ENCODE data around the gene VENTX. TPM values are rescaled to one million over a fixed set of nuclear protein-coding genes. Genes with fewer than 3 reads are reported as not detected.

The VENTX gene
- total and polyA plus RNA-seq, 2 donors (not counting 3 experiments of a cell fraction or from before 2014, with no cell fraction given) = not detected

GRCh38 chr10:133209641-133210040 lies 28.0 kb upstream of the VENTX start:
- Histone ChIP-seq H3K4me3 (replicated peaks in 1 of 3; ENCODE audit: insufficient read depth in 1 of 3, low read depth in 1 of 3, low read length in 3 of 3) (no peak overlapping the region), H3K79me2 (ENCODE audit: control insufficient read depth, insufficient read depth, low read length) (no peaks in the 10 kb centered on the region), H3K9me3 (replicated peaks; ENCODE audit: control insufficient read depth, insufficient read depth, low read length) (no peaks in the 10 kb centered on the region), H3K9me1 (replicated peaks; ENCODE audit: control insufficient read depth, extremely low read depth, insufficient read depth, low read length) (no peaks in the 10 kb centered on the region), H3K4me1 (ENCODE audit: control insufficient read depth, extremely low read depth, insufficient read depth, low read length) (no peaks in the 10 kb centered on the region), H3K9ac (replicated peaks; ENCODE audit: extremely low read depth, insufficient read depth, low read length) (no peak overlapping the region), H3K4me2 (ENCODE audit: insufficient read depth, low read length) (no peak overlapping the region), H4K20me1 (replicated peaks; ENCODE audit: control insufficient read depth, extremely low read depth, insufficient read depth, low read length) (no peaks in the 10 kb centered on the region), H2AFZ (ENCODE audit: low read depth, low read length) (no peak overlapping the region), H3K27me3 (ENCODE audit: control insufficient read depth in 2 of 2, insufficient read depth in 2 of 2, low read length in 2 of 2) (no peaks in the 10 kb centered on the region), H3K36me3 (ENCODE audit: control insufficient read depth in 2 of 2, extremely low read depth in 1 of 2, insufficient read depth in 2 of 2, low read length in 2 of 2) (no peaks in the 10 kb centered on the region), H3K27ac (ENCODE audit: insufficient read depth, low read depth, low read length) (no peak overlapping the region)
- BruUV-seq (replicated peaks) = no TSS peak
- DNase-seq (ENCODE audit: low read depth, low spot score) = no peak
- CTCF ChIA-PET = no interaction called here
- intact Hi-C loops (cut with micrococcal nuclease) = no loop called here
- dilution Hi-C loops (cut with MboI; ENCODE audit: extremely low pct_ligation_motif_present, low sequenced_read_pairs) = no loop called here
- POLR2A ChIA-PET = no interaction called here
- FAIRE-seq = no peak
- TF ChIP-seq MYC (IDR thresholded peaks at IDR 0.05; ENCODE audit: low read depth, low read length) = no peak

DNA sequence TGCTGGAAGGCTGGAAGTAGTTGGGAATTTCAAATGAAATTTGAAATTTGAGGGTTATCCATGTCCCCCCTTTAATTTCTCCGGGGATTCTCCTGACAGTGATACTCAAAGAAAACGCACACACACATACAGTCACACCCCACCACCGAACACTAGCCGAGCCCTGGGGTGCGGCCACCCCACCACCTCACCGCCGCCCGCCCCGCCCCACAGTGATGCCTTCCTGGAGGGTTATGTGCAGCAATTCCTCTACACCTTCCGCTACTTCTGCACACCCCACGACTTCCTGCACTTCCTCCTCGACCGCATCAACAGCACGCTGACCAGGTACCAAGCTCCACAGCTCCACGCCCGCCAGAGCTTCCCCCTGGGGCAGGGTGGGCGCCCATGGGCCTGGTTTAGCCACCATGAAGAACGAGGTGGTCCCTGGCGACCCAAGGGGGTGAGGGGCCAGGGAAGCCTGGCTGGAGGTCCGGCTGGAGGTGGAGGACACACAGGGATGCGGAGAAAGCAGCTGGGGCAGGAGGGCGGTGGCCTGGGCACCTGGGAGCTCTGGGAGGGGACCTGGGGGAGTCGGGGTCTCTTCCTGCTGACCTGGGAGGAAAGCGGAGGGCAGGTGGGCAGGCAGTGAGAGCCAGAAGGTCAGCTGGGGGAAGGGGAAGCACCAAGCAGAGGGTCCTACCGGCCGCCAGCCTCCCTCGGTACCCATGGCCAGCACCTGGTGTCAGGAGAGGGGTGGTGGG lies 27.1 kb upstream of the VENTX start:
- BruUV-seq (replicated peaks) = no TSS peak
- no peaks in the 10 kb centered on the region for H3K9me3 ChIP-seq (replicated peaks; ENCODE audit: control insufficient read depth, insufficient read depth, low read length)
- no peaks in the 10 kb centered on the region for H3K4me1 ChIP-seq (ENCODE audit: control insufficient read depth, extremely low read depth, insufficient read depth, low read length)

More for the DNA sequence above, 27.1 kb upstream of the VENTX start:
- no peak for FAIRE-seq
- H3K36me3 ChIP-seq (ENCODE audit: control insufficient read depth in 2 of 2, extremely low read depth in 1 of 2, insufficient read depth in 2 of 2, low read length in 2 of 2) = no peaks in the 10 kb centered on the region
- no peak overlapping the region for H3K27ac ChIP-seq (ENCODE audit: insufficient read depth, low read depth, low read length)
- POLR2A ChIA-PET = no interaction called here
- dilution Hi-C loops (cut with MboI; ENCODE audit: extremely low pct_ligation_motif_present, low sequenced_read_pairs) = no loop called here
- no peak overlapping the region for H3K4me2 ChIP-seq (ENCODE audit: insufficient read depth, low read length)
- no peaks in the 10 kb centered on the region for H3K79me2 ChIP-seq (ENCODE audit: control insufficient read depth, insufficient read depth, low read length)
- no peak overlapping the region for H3K9ac ChIP-seq (replicated peaks; ENCODE audit: extremely low read depth, insufficient read depth, low read length)
- H3K9me1 ChIP-seq (replicated peaks; ENCODE audit: control insufficient read depth, extremely low read depth, insufficient read depth, low read length) = no peaks in the 10 kb centered on the region
- no peak for DNase-seq (ENCODE audit: low read depth, low spot score)
- CTCF ChIA-PET = no interaction called here
- no peaks in the 10 kb centered on the region for H3K27me3 ChIP-seq (ENCODE audit: control insufficient read depth in 2 of 2, insufficient read depth in 2 of 2, low read length in 2 of 2)
- H2AFZ ChIP-seq (ENCODE audit: low read depth, low read length) = no peak overlapping the region
- no peaks in the 10 kb centered on the region for H4K20me1 ChIP-seq (replicated peaks; ENCODE audit: control insufficient read depth, extremely low read depth, insufficient read depth, low read length)
- H3K4me3 ChIP-seq (replicated peaks in 1 of 3; ENCODE audit: insufficient read depth in 1 of 3, low read depth in 1 of 3, low read length in 3 of 3) = no peak overlapping the region
- TF ChIP-seq POLR2A (IDR thresholded peaks at IDR 0.05; ENCODE audit: low read depth, low read length) = no peak
- TF ChIP-seq, protein P1, sequence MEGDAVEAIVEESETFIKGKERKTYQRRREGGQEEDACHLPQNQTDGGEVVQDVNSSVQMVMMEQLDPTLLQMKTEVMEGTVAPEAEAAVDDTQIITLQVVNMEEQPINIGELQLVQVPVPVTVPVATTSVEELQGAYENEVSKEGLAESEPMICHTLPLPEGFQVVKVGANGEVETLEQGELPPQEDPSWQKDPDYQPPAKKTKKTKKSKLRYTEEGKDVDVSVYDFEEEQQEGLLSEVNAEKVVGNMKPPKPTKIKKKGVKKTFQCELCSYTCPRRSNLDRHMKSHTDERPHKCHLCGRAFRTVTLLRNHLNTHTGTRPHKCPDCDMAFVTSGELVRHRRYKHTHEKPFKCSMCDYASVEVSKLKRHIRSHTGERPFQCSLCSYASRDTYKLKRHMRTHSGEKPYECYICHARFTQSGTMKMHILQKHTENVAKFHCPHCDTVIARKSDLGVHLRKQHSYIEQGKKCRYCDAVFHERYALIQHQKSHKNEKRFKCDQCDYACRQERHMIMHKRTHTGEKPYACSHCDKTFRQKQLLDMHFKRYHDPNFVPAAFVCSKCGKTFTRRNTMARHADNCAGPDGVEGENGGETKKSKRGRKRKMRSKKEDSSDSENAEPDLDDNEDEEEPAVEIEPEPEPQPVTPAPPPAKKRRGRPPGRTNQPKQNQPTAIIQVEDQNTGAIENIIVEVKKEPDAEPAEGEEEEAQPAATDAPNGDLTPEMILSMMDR (IDR thresholded peaks at IDR 0.05; ENCODE audit: extremely low read depth in 1 of 2, insufficient read depth in 1 of 2, low read depth in 1 of 2, low read length in 2 of 2) = no peak
- TF ChIP-seq GATA2 (IDR thresholded peaks at IDR 0.05; ENCODE audit: insufficient read depth, insufficient read length, low read depth, low read length) = no peak
- intact Hi-C loops (cut with micrococcal nuclease) = no loop called here

Data from endothelial cell of umbilical vein (primary cell).